HCT116 (cell line): ENCODE results near the gene TIAM2. TPM values are rescaled to one million over a fixed set of nuclear protein-coding genes. Genes with fewer than 3 reads are reported as not detected.

Experiments
- ATAC-seq: fragments of 200-7000 bp; cut with Tn5 transposase; 2 replicates; pipeline ENCODE4 v1.9.1; 2020; ENCODE audit warnings: mild to moderate bottlenecking, moderate library complexity
- BruUV-seq: library from RNA; stranded (reverse); fragments of 400-500 nt; replicated peaks from 2 replicates; lab custom pipeline; 2021; lab: Mats Ljungman, UMichigan
- CTCF ChIA-PET: fragments of 300-600 bp; sonication (Branson Sonifier 250); formaldehyde crosslinking; loops from one replicate; lab custom pipeline; 2021; ENCODE audit warnings: antibody characterized with exemption; lab: Charles Lee
- POLR2A ChIA-PET: fragments of 300-600, 350-600 bp; sonication (Branson Sonifier 250); formaldehyde crosslinking; loops from one replicate; lab custom pipeline; 2021; ENCODE audit warnings: antibody characterized with exemption; lab: Charles Lee
- RAD21 ChIA-PET, 2 experiments: fragments of 300-600 bp; sonication (Branson Sonifier 250); formaldehyde crosslinking; loops; one replicate each; lab custom pipeline; 2023; ENCODE audit warnings: low total read pairs in 2 of 2; ENCODE audit not compliant: uncharacterized antibody in 2 of 2, unreplicated experiment in 2 of 2, low non-redundant PET in 1 of 2; lab: Charles Lee
- DNase-seq: peaks from one replicate; pipeline ENCODE4 v3.0.0-alpha.2; 2010; ENCODE audit warnings: low read depth, low spot score
- H2AFZ ChIP-seq: fragments of 200-600 bp; shearing (Covaris generic), sonication (generic); 2 replicates; pipeline ENCODE4 v1.6.1; 2017; ENCODE audit warnings: low read depth, mixed run types, mixed read lengths, antibody characterized with exemption, low read length; ENCODE audit not compliant: poor library complexity, severe bottlenecking
- H3K27ac ChIP-seq: 2 replicates; pipeline ENCODE4 v1.5.1; 2012; ENCODE audit warnings: low read depth, low read length
- H3K27me3 ChIP-seq: fragments of 200-600 bp; sonication (generic); 2 replicates; pipeline ENCODE4 v1.6.1; 2016; ENCODE audit warnings: mixed run types, low read length, mixed read lengths; ENCODE audit not compliant: insufficient read depth
- H3K36me3 ChIP-seq, 2 experiments: fragments of 200-500 bp in 1 of 2; fragments of 200-600 bp in 1 of 2; sonication (Bioruptor generic) in 1 of 2; sonication (generic) in 1 of 2; 2 replicates each; pipeline versions ENCODE4 v1.5.1 to v1.6.1; 2014 to 2016; ENCODE audit warnings: low read length in 2 of 2, inconsistent platforms in 1 of 2, mixed read lengths in 1 of 2, mixed run types in 1 of 2; ENCODE audit not compliant: insufficient read depth in 2 of 2, control insufficient read depth in 1 of 2
- H3K4me1 ChIP-seq, 2 experiments: fragments of 200-600 bp in 1 of 2; sonication (generic) in 1 of 2; 2 replicates each; pipeline versions ENCODE4 v1.5.1 to v1.6.1; 2012 to 2017; ENCODE audit warnings: low read length in 2 of 2, inconsistent platforms in 1 of 2, mild to moderate bottlenecking in 1 of 2, mixed read lengths in 1 of 2, mixed run types in 1 of 2, moderate library complexity in 1 of 2; ENCODE audit not compliant: insufficient read depth in 2 of 2, control insufficient read depth in 1 of 2
- H3K4me2 ChIP-seq: fragments of 200-600 bp; sonication (generic); 2 replicates; pipeline ENCODE4 v1.6.1; 2017; ENCODE audit warnings: mixed run types, low read length, mixed read lengths
- H3K4me3 ChIP-seq, 2 experiments: fragments of 200-600 bp in 1 of 2; sonication (generic) in 1 of 2; replicated peaks in 1 of 2; 2 replicates each; pipeline ENCODE4 v1.5.1; 2011 to 2016; ENCODE audit warnings: low read length in 2 of 2, control low read depth in 1 of 2, low read depth in 1 of 2, mild to moderate bottlenecking in 1 of 2, mixed read lengths in 1 of 2, mixed run types in 1 of 2
- H3K79me2 ChIP-seq: fragments of 200-600 bp; sonication (generic); 2 replicates; pipeline ENCODE4 v1.6.1; 2017; ENCODE audit warnings: mild to moderate bottlenecking, mixed run types, low read length, moderate library complexity, mixed read lengths; ENCODE audit not compliant: insufficient read depth
- H3K9ac ChIP-seq: fragments of 200-600 bp; sonication (generic); 2 replicates; pipeline ENCODE4 v1.6.1; 2016; ENCODE audit warnings: low read length, mixed read lengths
- H3K9me2 ChIP-seq: fragments of 200-600 bp; sonication (generic), shearing (Covaris generic); 2 replicates; pipeline ENCODE4 v1.6.1; 2017; ENCODE audit warnings: mixed run types, mild to moderate bottlenecking, moderate library complexity; ENCODE audit not compliant: insufficient read depth
- H3K9me3 ChIP-seq, 2 experiments: fragments of 200-500 bp in 1 of 2; fragments of 200-600 bp in 1 of 2; sonication (Bioruptor generic) in 1 of 2; sonication (generic) in 1 of 2; 2 replicates each; pipeline ENCODE4 v1.6.1; 2014 to 2017; ENCODE audit warnings: low read length in 2 of 2, mixed read lengths in 2 of 2, inconsistent platforms in 1 of 2, low read depth in 1 of 2, mild to moderate bottlenecking in 1 of 2, mixed run types in 1 of 2, moderate library complexity in 1 of 2; ENCODE audit not compliant: control insufficient read depth in 1 of 2, insufficient read depth in 1 of 2
- H4K20me1 ChIP-seq: fragments of 200-600 bp; sonication (generic), shearing (Covaris generic); 2 replicates; pipeline ENCODE4 v1.6.1; 2017; ENCODE audit warnings: mixed run types, mild to moderate bottlenecking, moderate library complexity; ENCODE audit not compliant: insufficient read depth
- ATF3 ChIP-seq: IDR thresholded peaks from 2 replicates; pipeline ENCODE4 v1.6.1; 2012
- CEBPB ChIP-seq: IDR thresholded peaks from 2 replicates; pipeline ENCODE4 v1.6.1; 2012; ENCODE audit warnings: low read depth
- CTCF ChIP-seq, 3 experiments: fragments of 200-600 bp in 1 of 3; sonication (generic) in 1 of 3; IDR thresholded peaks in 2 of 3; conservative IDR thresholded peaks in 1 of 3; 2 replicates each; pipeline ENCODE4 v1.5.1; 2012 to 2017; ENCODE audit warnings: low read depth in 2 of 3, low read length in 2 of 3, antibody characterized with exemption in 1 of 3, borderline replicate concordance in 1 of 3, control low read depth in 1 of 3, mild to moderate bottlenecking in 1 of 3, mixed read lengths in 1 of 3, mixed run types in 1 of 3, moderate library complexity in 1 of 3; ENCODE audit not compliant: insufficient read depth in 1 of 3
- EGR1 ChIP-seq: IDR thresholded peaks from 2 replicates; pipeline ENCODE4 v1.6.1; 2012; ENCODE audit warnings: low read depth
- ELF1 ChIP-seq: IDR thresholded peaks from 2 replicates; pipeline ENCODE4 v1.6.1; 2012; ENCODE audit warnings: low read depth, borderline replicate concordance
- EZH2phosphoT487 ChIP-seq: fragments of 200-600 bp; IDR thresholded peaks from 2 replicates; pipeline ENCODE4 v1.6.1; 2018; ENCODE audit warnings: antibody characterized with exemption, borderline replicate concordance
- FOSL1 ChIP-seq: IDR thresholded peaks from 2 replicates; pipeline ENCODE4 v1.6.1; 2012; ENCODE audit warnings: low read depth
- JUND ChIP-seq: IDR thresholded peaks from 2 replicates; pipeline ENCODE4 v1.6.1; 2012
- MAX ChIP-seq: IDR thresholded peaks from 2 replicates; pipeline ENCODE4 v1.6.1; 2012
- POLR2A ChIP-seq: IDR thresholded peaks from 2 replicates; pipeline ENCODE4 v1.7.0; 2011; ENCODE audit warnings: borderline replicate concordance; ENCODE audit not compliant: insufficient read depth, insufficient read length; ENCODE audit errors: extremely low read depth
- POLR2AphosphoS5 ChIP-seq: IDR thresholded peaks from 2 replicates; pipeline ENCODE4 v1.6.1; 2011; ENCODE audit warnings: mild to moderate bottlenecking, low read depth, low read length, moderate library complexity
- RAD21 ChIP-seq: IDR thresholded peaks from 2 replicates; pipeline ENCODE4 v1.6.1; 2012; ENCODE audit warnings: low read depth, mild to moderate bottlenecking
- SIN3A ChIP-seq: IDR thresholded peaks from 2 replicates; pipeline ENCODE4 v1.6.1; 2012; ENCODE audit warnings: low read depth
- SP1 ChIP-seq: IDR thresholded peaks from 2 replicates; pipeline ENCODE4 v1.6.1; 2012; ENCODE audit warnings: low read depth
- SRF ChIP-seq: IDR thresholded peaks from 2 replicates; pipeline ENCODE4 v1.6.1; 2012; ENCODE audit warnings: low read depth
- YY1 ChIP-seq: IDR thresholded peaks from 2 replicates; pipeline ENCODE4 v1.6.1; 2011; ENCODE audit warnings: low read length, low read depth, moderate library complexity, mild to moderate bottlenecking; ENCODE audit not compliant: insufficient replicate concordance; ENCODE audit errors: extremely low read depth
- ZBTB33 ChIP-seq: IDR thresholded peaks from 2 replicates; pipeline ENCODE4 v1.6.1; 2011; ENCODE audit warnings: mild to moderate bottlenecking, low read length, moderate library complexity; ENCODE audit not compliant: insufficient replicate concordance; ENCODE audit errors: extremely low read depth
- ZNF274 ChIP-seq: fragments of 200-500 bp; sonication (Bioruptor generic); IDR thresholded peaks from 2 replicates; pipeline ENCODE4 v1.6.1; 2014; ENCODE audit warnings: mild to moderate bottlenecking, low read depth, low read length, inconsistent platforms
- intact Hi-C: fragments of 100-400 bp; cut with micrococcal nuclease; formaldehyde crosslinking; loops from 2 replicates; pipeline ENCODE4 v1.10.0; 2022
- total RNA-seq: library from RNA; stranded (reverse); gene quantifications from one replicate; pipeline ENCODE4 v1.2.1, GENCODE V29; 2021; ENCODE audit not compliant: unreplicated experiment

TIAM2 gene
- total RNA-seq, 1 experiment from 2014 or later, result 9.4 TPM

- H3K27ac ChIP-seq, result no peak overlapping the region
- H2AFZ ChIP-seq, result no peak overlapping the region
- H3K4me1 ChIP-seq, result no peaks in the 10 kb centered on the region
- H3K79me2 ChIP-seq, result no peaks in the 10 kb centered on the region
- H3K9me2 ChIP-seq, result no peaks in the 10 kb centered on the region
- ChIA-PET CTCF (no interaction called here), RAD21 (no interaction called here), POLR2A (no interaction called here)
- H4K20me1 ChIP-seq, result no peaks in the 10 kb centered on the region
- BruUV-seq, result no TSS peak
- H3K9ac ChIP-seq, result no peak overlapping the region
- ATAC-seq (no peak), DNase-seq (no peak)
- H3K27me3 ChIP-seq, result no peaks in the 10 kb centered on the region
- no peak for TF ChIP-seq YY1
- TF ChIP-seq EZH2phosphoT487, result no peak
- TF ChIP-seq JUND, result no peak
- TF ChIP-seq ZNF274, result no peak
- no peak for TF ChIP-seq MAX
- TF ChIP-seq SP1, result no peak
- TF ChIP-seq POLR2A, result no peak
- no peak for TF ChIP-seq ATF3
- TF ChIP-seq RAD21, result no peak
- TF ChIP-seq SRF, result no peak
- TF ChIP-seq POLR2AphosphoS5, result no peak
- no peak for TF ChIP-seq SIN3A
- TF ChIP-seq CEBPB, result no peak
- TF ChIP-seq EGR1, result no peak
- no peak for TF ChIP-seq FOSL1
- TF ChIP-seq ELF1, result no peak
- TF ChIP-seq CTCF (IDR thresholded peaks at IDR 0.05 in 2 of 3, conservative IDR thresholded peaks at IDR 0.05 in 1 of 3; ENCODE audit: borderline replicate concordance in 1 of 3, insufficient read depth in 1 of 3, low read depth in 2 of 3, low read length in 2 of 3), result no peak
- TF ChIP-seq ZBTB33, result no peak
- no peaks in the 10 kb centered on the region for H3K9me3 ChIP-seq
- no peak overlapping the region for H3K4me2 ChIP-seq
- no peak overlapping the region for H3K4me3 ChIP-seq
- no peaks in the 10 kb centered on the region for H3K36me3 ChIP-seq
- intact Hi-C loops, result no loop called here
Measured at GRCh38 chr6:155141002-155141401, 145.9 kb downstream of the TIAM2 start.
